Measurements from ENCODE around the gene GSTM2. TPM values are rescaled to one million over a fixed set of nuclear protein-coding genes. Genes with fewer than 3 reads are reported as not detected.

Gene GSTM2
- total and polyA plus RNA-seq, 2 of the 4 experiments (the other 2 are of a cell fraction), result 10.2 to 85.5 TPM

DNA sequence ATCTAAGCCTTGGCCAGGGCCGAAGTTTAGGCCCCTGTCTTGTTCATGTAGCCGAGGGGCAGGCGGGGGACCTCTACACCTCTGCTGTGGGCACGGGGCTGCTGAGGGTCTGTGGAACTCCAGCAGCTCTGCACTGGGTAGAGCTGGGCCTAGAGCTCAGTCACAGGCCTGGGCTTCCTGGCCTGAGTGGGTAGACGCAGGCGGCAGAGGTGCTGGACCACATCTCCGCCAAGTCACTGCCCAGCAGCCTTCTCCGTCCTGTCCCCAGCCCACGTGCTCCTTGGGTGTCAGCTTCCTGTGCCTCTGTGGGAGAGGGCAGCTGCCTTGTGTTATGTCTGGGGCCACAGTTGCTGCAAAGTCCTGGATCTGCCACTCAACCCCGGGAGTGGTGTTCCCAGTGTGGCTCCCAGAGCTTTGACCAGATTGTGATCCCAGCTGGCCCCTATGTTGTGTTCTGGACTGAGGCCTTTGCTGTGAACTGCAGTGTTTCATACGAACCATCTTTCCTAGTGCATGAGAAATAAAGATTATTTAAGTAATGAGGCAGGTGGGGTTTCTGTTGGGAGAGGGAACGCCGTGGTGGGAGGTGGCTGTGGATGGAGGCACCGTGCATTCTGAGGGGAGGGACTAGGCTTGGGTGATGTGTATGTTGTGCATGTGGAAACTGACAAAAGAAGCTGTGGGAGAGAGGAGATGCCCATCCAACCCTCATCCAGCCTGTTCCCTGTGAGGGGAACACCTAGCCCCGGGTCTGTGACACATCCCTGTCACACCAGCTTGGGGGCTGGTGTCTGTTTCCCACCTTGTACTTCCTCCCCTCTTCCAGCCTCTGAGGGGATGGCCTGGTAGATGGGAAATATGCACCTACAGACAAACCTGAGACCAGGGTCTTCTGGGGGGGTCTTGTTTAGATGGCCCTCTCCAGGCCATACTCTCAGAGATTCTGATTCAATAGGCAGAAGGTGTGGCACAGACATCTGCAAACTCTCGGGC lies 36.0 kb upstream of the GSTM2 start:
- H4K91ac ChIP-seq (ENCODE audit: insufficient read depth, low read depth, low read length), result no peak overlapping the region
- no peak overlapping the region for H3K4me3 ChIP-seq (ENCODE audit: insufficient read depth, low read depth, low read length)
- H3K27ac ChIP-seq (ENCODE audit: insufficient read depth, low read length), result no peak overlapping the region
- H3K9ac ChIP-seq (ENCODE audit: low read depth, low read length), result no peak overlapping the region
- ChIA-PET CTCF (interaction anchor here (0.9 kb wide), 1 partner anchor 349 kb away, joined by 4 read pairs; no protein-coding TSS in a partner anchor), POLR2A (ENCODE audit: unreplicated experiment) (no interaction called here)
- H3K27me3 ChIP-seq (ENCODE audit: control insufficient read depth, insufficient read depth, low read length), result no peaks in the 10 kb centered on the region
- H2BK20ac ChIP-seq (ENCODE audit: low read depth, low read length), result no peak overlapping the region
- H3K4me2 ChIP-seq (ENCODE audit: low read depth, low read length), result no peak overlapping the region
- no peak overlapping the region for H2BK120ac ChIP-seq (ENCODE audit: low read depth, low read length)
- peaks cover 57% of the 10 kb centered on the region for H3K36me3 ChIP-seq (ENCODE audit: control insufficient read depth, insufficient read depth, low read length)
- no peak overlapping the region for H2AFZ ChIP-seq (replicated peaks; ENCODE audit: low read length, poor library complexity)
- no peak overlapping the region for H3K56ac ChIP-seq (ENCODE audit: extremely low read depth, insufficient read depth, low read length)
- H3K14ac ChIP-seq (replicated peaks; ENCODE audit: low read depth, low read length), result no peak overlapping the region
- peaks cover 9% of the 10 kb centered on the region for H4K20me1 ChIP-seq (ENCODE audit: insufficient read depth, low read length)
- peaks cover 10% of the 10 kb centered on the region for H3K4me1 ChIP-seq (ENCODE audit: control insufficient read depth, insufficient read depth, low read length)
- no peak overlapping the region for H3K18ac ChIP-seq (ENCODE audit: low read depth, low read length)
- ATAC-seq (ENCODE audit: low read depth) (no peak), DNase-seq (no peak)
- no peak overlapping the region for H2BK15ac ChIP-seq (ENCODE audit: low read depth, low read length)
- in situ Hi-C loops (cut with MboI; ENCODE audit: low sequenced_read_pairs), result no loop called here
- no peaks in the 10 kb centered on the region for H3K9me1 ChIP-seq (ENCODE audit: insufficient read depth, low read length)
- H4K5ac ChIP-seq (ENCODE audit: low read depth, low read length), result no peak overlapping the region
- no peak overlapping the region for H3K23ac ChIP-seq (ENCODE audit: low read depth, low read length)
- no peak overlapping the region for H4K8ac ChIP-seq (ENCODE audit: low read depth in 2 of 2, low read length in 2 of 2)
- BruUV-seq (replicated peaks), result TSS peak; percentile 53
- peak overlapping the region; percentile 65 for H2AK9ac ChIP-seq (replicated peaks; ENCODE audit: low read depth, low read length, poor library complexity)
- peaks cover 20 to 34% of the 10 kb centered on the region in 2 experiments; a peak in 3 of 4 replicates for H3K79me1 ChIP-seq (ENCODE audit: low read depth in 1 of 2, low read length in 2 of 2)
- H2AK5ac ChIP-seq (ENCODE audit: low read depth, low read length), result no peak overlapping the region
- H3K4ac ChIP-seq (ENCODE audit: low read depth, low read length), result no peak overlapping the region
- intact Hi-C loops (cut with micrococcal nuclease), result no loop called here
- dilution Hi-C loops (cut with HindIII; ENCODE audit: low sequenced_read_pairs, unreplicated experiment), result no loop called here
- WGBS, 2 experiments (ENCODE audit: extremely low coverage in 2 of 2, insufficient read length in 1 of 2), result 94% methylated on average over 11 of the region's 16 CpGs; no CpG with 5 or more reads in 1 of the 2 experiments
- no peak overlapping the region for H2BK5ac ChIP-seq (ENCODE audit: low read depth, low read length, poor library complexity, severe bottlenecking)
- H3K9me3 ChIP-seq (ENCODE audit: control insufficient read depth, insufficient read depth, low read length), result no peaks in the 10 kb centered on the region
- TF ChIP-seq, protein P1, sequence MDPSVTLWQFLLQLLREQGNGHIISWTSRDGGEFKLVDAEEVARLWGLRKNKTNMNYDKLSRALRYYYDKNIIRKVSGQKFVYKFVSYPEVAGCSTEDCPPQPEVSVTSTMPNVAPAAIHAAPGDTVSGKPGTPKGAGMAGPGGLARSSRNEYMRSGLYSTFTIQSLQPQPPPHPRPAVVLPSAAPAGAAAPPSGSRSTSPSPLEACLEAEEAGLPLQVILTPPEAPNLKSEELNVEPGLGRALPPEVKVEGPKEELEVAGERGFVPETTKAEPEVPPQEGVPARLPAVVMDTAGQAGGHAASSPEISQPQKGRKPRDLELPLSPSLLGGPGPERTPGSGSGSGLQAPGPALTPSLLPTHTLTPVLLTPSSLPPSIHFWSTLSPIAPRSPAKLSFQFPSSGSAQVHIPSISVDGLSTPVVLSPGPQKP (IDR thresholded peaks at IDR 0.05; ENCODE audit: borderline replicate concordance, low read depth, low read length), result no peak
- TF ChIP-seq CEBPB (IDR thresholded peaks at IDR 0.05; ENCODE audit: low read depth, low read length) (no peak), RCOR1 (IDR thresholded peaks at IDR 0.05; ENCODE audit: insufficient replicate concordance, low read length) (no peak), FOS (IDR thresholded peaks at IDR 0.05; ENCODE audit: low read depth, low read length) (no peak), NFE2L2 (IDR thresholded peaks at IDR 0.05; ENCODE audit: low read depth, low read length) (no peak), POLR2A (IDR thresholded peaks at IDR 0.05; ENCODE audit: low read depth, low read length) (no peak), CHD1 (IDR thresholded peaks at IDR 0.05; ENCODE audit: low read depth, low read length) (no peak), MAZ (IDR thresholded peaks at IDR 0.05; ENCODE audit: borderline replicate concordance, low read depth, low read length) (no peak), RAD21 (IDR thresholded peaks at IDR 0.05; ENCODE audit: low read length) (no peak), SMC3 (IDR thresholded peaks at IDR 0.05; ENCODE audit: low read depth, low read length) (no peak), RFX5 (IDR thresholded peaks at IDR 0.05; ENCODE audit: low read depth, low read length) (no peak), MAFK (IDR thresholded peaks at IDR 0.05; ENCODE audit: low read depth, low read length) (no peak), BHLHE40 (IDR thresholded peaks at IDR 0.05; ENCODE audit: low read depth, low read length) (no peak), MXI1 (IDR thresholded peaks at IDR 0.05; ENCODE audit: borderline replicate concordance, low read depth, low read length) (no peak)
- TF ChIP-seq, protein P2, sequence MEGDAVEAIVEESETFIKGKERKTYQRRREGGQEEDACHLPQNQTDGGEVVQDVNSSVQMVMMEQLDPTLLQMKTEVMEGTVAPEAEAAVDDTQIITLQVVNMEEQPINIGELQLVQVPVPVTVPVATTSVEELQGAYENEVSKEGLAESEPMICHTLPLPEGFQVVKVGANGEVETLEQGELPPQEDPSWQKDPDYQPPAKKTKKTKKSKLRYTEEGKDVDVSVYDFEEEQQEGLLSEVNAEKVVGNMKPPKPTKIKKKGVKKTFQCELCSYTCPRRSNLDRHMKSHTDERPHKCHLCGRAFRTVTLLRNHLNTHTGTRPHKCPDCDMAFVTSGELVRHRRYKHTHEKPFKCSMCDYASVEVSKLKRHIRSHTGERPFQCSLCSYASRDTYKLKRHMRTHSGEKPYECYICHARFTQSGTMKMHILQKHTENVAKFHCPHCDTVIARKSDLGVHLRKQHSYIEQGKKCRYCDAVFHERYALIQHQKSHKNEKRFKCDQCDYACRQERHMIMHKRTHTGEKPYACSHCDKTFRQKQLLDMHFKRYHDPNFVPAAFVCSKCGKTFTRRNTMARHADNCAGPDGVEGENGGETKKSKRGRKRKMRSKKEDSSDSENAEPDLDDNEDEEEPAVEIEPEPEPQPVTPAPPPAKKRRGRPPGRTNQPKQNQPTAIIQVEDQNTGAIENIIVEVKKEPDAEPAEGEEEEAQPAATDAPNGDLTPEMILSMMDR (conservative IDR thresholded peaks at IDR 0.05; ENCODE audit: low read depth, low read length), result no peak
